H54 (cell line): ENCODE data around the gene L2HGDH.

Source experiments
- DNase-seq: peaks from one replicate; pipeline ENCODE4 v3.0.0; 2011; ENCODE audit warnings: low spot score, mixed read lengths; ENCODE audit not compliant: insufficient read length
- FAIRE-seq: peaks from 3 replicates; lab custom pipeline; 2011; peaks lifted over from hg19 to GRCh38; lab: Jason Lieb, UNC
- POLR2A ChIP-seq: IDR thresholded peaks from 2 replicates; pipeline ENCODE4 v1.6.1; 2011; ENCODE audit warnings: low read depth, mild to moderate bottlenecking, low read length

Gene L2HGDH

GRCh38 chr14:50218501-50218900 lies 93.5 kb downstream of the L2HGDH start:
- FAIRE-seq (no peak), DNase-seq (no peak)
- no peak for TF ChIP-seq POLR2A

DNA sequence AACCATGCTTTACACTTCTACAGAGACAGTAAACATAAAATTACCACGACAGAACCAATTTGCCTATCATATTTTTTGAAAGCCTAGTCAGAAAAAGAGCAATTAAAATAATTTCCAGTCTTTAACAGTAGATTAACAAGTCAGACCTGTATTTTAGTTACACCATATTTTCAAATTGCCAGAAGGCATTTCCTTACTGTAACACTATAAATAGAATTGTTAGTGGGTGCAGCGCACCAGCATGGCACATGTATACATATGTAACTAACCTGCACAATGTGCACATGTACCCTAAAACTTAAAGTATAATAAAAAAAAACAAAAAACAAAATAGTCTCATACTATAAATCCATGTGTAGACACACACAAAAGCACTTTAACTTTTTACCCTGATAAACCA lies 96.6 kb downstream of the L2HGDH start:
- TF ChIP-seq POLR2A: no peak
- FAIRE-seq: no peak
- no peak for DNase-seq

DNA sequence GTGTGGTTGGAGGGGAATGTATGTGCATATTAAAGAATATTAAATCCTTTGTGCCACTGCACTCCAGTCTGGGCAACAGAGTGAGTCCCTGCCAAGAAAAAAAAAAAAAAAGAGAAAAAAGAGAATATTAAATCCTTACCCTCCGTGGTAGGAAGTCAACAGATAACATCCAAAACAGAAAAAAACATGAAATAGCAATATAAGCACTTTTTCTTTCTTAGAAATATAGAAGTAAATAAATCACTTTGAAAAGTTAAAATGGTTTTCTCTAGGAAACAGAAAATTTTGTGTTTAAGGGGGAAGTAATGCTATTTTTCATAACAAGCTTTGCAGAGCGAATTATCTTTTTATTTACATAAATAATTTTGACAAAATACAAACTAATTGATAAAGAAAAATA lies 98.2 kb downstream of the L2HGDH start:
- TF ChIP-seq POLR2A: no peak
- FAIRE-seq (no peak), DNase-seq (no peak)

- FAIRE-seq (no peak), DNase-seq (no peak)
- no peak for TF ChIP-seq POLR2A
Observed at GRCh38 chr14:50212726-50213125, 99.3 kb downstream of the L2HGDH start.

DNA sequence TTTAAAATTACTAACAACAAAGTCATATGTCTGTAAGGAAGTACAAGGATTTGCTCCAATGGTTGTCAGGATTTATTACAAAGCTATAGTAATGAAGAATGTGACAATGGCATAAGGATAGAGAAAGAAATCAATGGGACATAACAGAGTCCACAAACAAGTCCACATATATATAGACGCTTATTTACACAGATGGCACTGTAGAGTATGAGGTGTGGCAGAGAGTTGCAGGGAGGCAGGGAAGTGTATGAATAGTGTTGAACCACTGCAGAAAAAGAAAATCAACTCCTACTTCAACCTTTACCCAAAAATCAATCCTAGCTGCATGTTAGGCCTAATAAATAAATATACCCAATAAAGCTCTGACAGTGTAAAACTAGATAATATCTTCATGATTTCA lies 102.0 kb downstream of the L2HGDH start:
- no peak for FAIRE-seq
- no peak for TF ChIP-seq POLR2A
- DNase-seq: no peak

DNA sequence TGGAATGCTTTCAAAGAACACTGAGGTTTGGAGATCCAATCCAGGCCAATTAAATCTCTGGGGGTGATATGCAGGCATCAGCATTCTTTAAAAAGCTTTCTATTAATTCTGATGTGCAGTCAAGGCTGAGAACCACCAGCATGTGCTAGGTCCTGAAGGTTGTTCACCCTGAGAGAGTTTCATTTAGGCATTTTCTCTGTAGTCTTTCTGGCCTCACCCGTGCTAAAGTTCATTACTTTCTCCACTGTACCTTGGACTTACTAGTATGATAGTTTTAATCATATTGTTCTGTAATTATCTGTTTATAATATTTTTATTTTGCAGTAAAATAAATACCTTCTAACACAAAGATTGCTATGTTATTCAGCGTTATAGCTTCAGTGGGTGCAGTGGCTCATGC lies 113.5 kb downstream of the L2HGDH start:
- DNase-seq: no peak
- no peak for FAIRE-seq
- TF ChIP-seq POLR2A: no peak

DNA sequence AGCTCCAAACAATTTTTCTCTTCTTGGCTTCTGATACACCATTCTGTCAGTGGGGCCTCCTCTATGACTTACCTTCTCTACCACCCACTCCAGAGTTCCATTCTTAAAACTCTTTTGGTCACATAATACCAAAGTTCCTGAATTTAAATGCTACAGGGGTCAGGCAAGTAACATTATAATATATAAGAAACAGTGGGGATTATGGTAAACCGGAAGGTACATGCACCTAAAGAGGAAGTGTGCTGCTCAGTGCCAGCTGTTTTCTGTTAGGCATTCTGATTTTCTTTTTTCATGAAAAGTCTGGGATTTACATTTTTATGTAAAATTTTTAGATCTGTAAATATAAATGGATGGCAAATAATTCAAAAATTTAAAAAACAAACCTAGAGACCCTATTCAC lies 120.5 kb downstream of the L2HGDH start:
- TF ChIP-seq POLR2A: no peak
- FAIRE-seq (no peak), DNase-seq (no peak)
